Astrocyte of the spinal cord (primary cell): ENCODE data around the gene ZDHHC5.
"Not testable (repeated sequence)": the region's sequence is repeated elsewhere in the genome, so short reads cannot be mapped to it uniquely, and the experiment has no call there.

Experiments used
- DNase-seq: peaks from one replicate; pipeline ENCODE4 v3.0.0; 2011; ENCODE audit warnings: low read depth, low spot score
- H3K4me3 ChIP-seq: 2 replicates; pipeline ENCODE4 v1.5.1; 2011; ENCODE audit warnings: low read depth, mild to moderate bottlenecking, low read length, moderate library complexity
- CTCF ChIP-seq: IDR thresholded peaks from 2 replicates; pipeline ENCODE4 v1.5.1; 2012; ENCODE audit warnings: low read depth, mild to moderate bottlenecking, low read length, inconsistent platforms
- in situ Hi-C: cut with HindIII; loops from 2 replicates; pipeline ENCODE4 v1.10.0; 2017; ENCODE audit warnings: low sequenced_read_pairs

Gene ZDHHC5

GRCh38 chr11:57679396-57679795 is 11.5 kb downstream of the ZDHHC5 start:
- in situ Hi-C loops = no loop called here
- DNase-seq = no peak
- no peak for TF ChIP-seq CTCF
- no peak overlapping the region for H3K4me3 ChIP-seq

GRCh38 chr11:57680552-57680874 is 12.6 kb downstream of the ZDHHC5 start:
- in situ Hi-C loops = no loop called here
- no peak for TF ChIP-seq CTCF
- no peak for DNase-seq
- no peak overlapping the region for H3K4me3 ChIP-seq

GRCh38 chr11:57681168-57681567 is 13.3 kb downstream of the ZDHHC5 start:
- TF ChIP-seq CTCF = no peak
- in situ Hi-C loops = no loop called here
- no peak for DNase-seq
- H3K4me3 ChIP-seq = no peak overlapping the region

- in situ Hi-C loops, DNase-seq: not testable (repeated sequence)
These were observed 22.6 kb downstream of the ZDHHC5 start for GRCh38 chr11:57690474-57690873.

GRCh38 chr11:57698843-57699365 is 31.0 kb downstream of the ZDHHC5 start:
- no peak for DNase-seq
- no peak overlapping the region for H3K4me3 ChIP-seq
- no peak for TF ChIP-seq CTCF
- in situ Hi-C loops = no loop called here

More at GRCh38 chr11:57690474-57690873, 22.6 kb downstream of the ZDHHC5 start:
- not testable (repeated sequence) for H3K4me3 ChIP-seq

- TF ChIP-seq CTCF = no peak
- no peak overlapping the region for H3K4me3 ChIP-seq
- in situ Hi-C loops = no loop called here
- DNase-seq = no peak
These were observed 31.9 kb downstream of the ZDHHC5 start for GRCh38 chr11:57699813-57700212.

GRCh38 chr11:57700425-57700824 is 32.5 kb downstream of the ZDHHC5 start:
- no peak for DNase-seq
- TF ChIP-seq CTCF = no peak
- in situ Hi-C loops = no loop called here
- H3K4me3 ChIP-seq = no peak overlapping the region
